Thyroid gland (tissue), 4 donors: Measurements from ENCODE around the gene MTRF1L. TPM values are rescaled to one million over a fixed set of nuclear protein-coding genes. Genes with fewer than 3 reads are reported as not detected.

ENCODE experiments used
- DNase-seq, 2 donors: peaks; one replicate each; pipeline ENCODE4 v3.0.0-alpha.2; 2019
- H3K27ac ChIP-seq, 3 donors: fragments of 200-600 bp; sonication (generic); 1 replicate in 2 of 3; 2 replicates in 1 of 3; pipeline ENCODE4 v1.5.1; 2016 to 2019; ENCODE audit warnings: mild to moderate bottlenecking in 1 of 3, moderate library complexity in 1 of 3
- H3K27me3 ChIP-seq: fragments of 200-600 bp; sonication (generic); one replicate; pipeline ENCODE4 v1.5.1; 2019
- H3K36me3 ChIP-seq, 2 donors: fragments of 200-600 bp; sonication (generic); one replicate each; pipeline ENCODE4 v1.5.1; 2016 to 2019
- H3K4me1 ChIP-seq, 2 donors: fragments of 200-600 bp; sonication (generic); one replicate each; pipeline ENCODE4 v1.5.1; 2017 to 2019
- H3K4me3 ChIP-seq, 3 donors: fragments of 200-600 bp; sonication (generic); replicated peaks in 1 of 3; 1 replicate in 2 of 3; 2 replicates in 1 of 3; pipeline ENCODE4 v1.5.1; 2016; ENCODE audit warnings: mild to moderate bottlenecking in 1 of 3
- H3K9me3 ChIP-seq: fragments of 200-600 bp; sonication (generic); one replicate; pipeline ENCODE4 v1.5.1; 2017
- CTCF ChIP-seq, 6 experiments: fragments of 200-600 bp in 3 of 6; fragments of 450-650 bp in 3 of 6; sonication (generic) in 3 of 6; IDR thresholded peaks; one replicate each; pipeline ENCODE4 v1.5.1; 2016 to 2019; ENCODE audit warnings: antibody characterized with exemption in 6 of 6, mild to moderate bottlenecking in 2 of 6, inconsistent platforms in 1 of 6, moderate library complexity in 1 of 6
- POLR2A ChIP-seq, 2 donors: fragments of 450-650 bp; IDR thresholded peaks; one replicate each; pipeline ENCODE4 v1.6.1; 2017; ENCODE audit warnings: antibody characterized with exemption in 2 of 2, mild to moderate bottlenecking in 2 of 2, moderate library complexity in 1 of 2
- WGBS, 2 donors: methylation state at CpG; one replicate each; pipeline ENCODE4 v1.1.5; 2017; 5-methylcytosine and 5-hydroxymethylcytosine counted together
- intact Hi-C: fragments of 100-400 bp; cut with DNase I; formaldehyde crosslinking; loops from one replicate; pipeline ENCODE4 v1.15.1; 2023
- total RNA-seq, 4 donors: library from RNA; depleted of rRNA; stranded (reverse); fragments of >200 nt; gene quantifications; one replicate each; pipeline ENCODE4 v1.2.3, GENCODE V29; 2016

MTRF1L gene
- total RNA-seq, 4 donors from 2014 or later = 15.7 to 23.8 (median 17.6) TPM

GRCh38 chr6:152948150-152948768, 54.2 kb downstream of the MTRF1L start:
- H3K4me3 ChIP-seq = no peak overlapping the region
- no peak overlapping the region for H3K27ac ChIP-seq
- H3K27me3 ChIP-seq = no peaks in the 10 kb centered on the region
- H3K4me1 ChIP-seq = no peaks in the 10 kb centered on the region
- TF ChIP-seq POLR2A (IDR thresholded peaks at IDR 0.05) = no peak
- TF ChIP-seq CTCF (IDR thresholded peaks at IDR 0.05) = peak in 4 of 6 experiments; percentile 31 to 69 (median 60)
- intact Hi-C loops = no loop called here
- WGBS, 2 donors = 26 to 28% methylated on average over 9 of the region's 9 CpGs
- no peak for DNase-seq
- no peaks in the 10 kb centered on the region for H3K9me3 ChIP-seq
- H3K36me3 ChIP-seq = no peaks in the 10 kb centered on the region

- WGBS, 2 donors = 75% methylated on average over 2 of the region's 2 CpGs
- H3K4me1 ChIP-seq = no peaks in the 10 kb centered on the region
- no peak for TF ChIP-seq CTCF (IDR thresholded peaks at IDR 0.05)
- TF ChIP-seq POLR2A (IDR thresholded peaks at IDR 0.05) = no peak
- H3K4me3 ChIP-seq = no peak overlapping the region
- no peaks in the 10 kb centered on the region for H3K27me3 ChIP-seq
- intact Hi-C loops = no loop called here
- no peak for DNase-seq
- no peak overlapping the region for H3K27ac ChIP-seq
- no peaks in the 10 kb centered on the region for H3K9me3 ChIP-seq
- H3K36me3 ChIP-seq = no peaks in the 10 kb centered on the region
Measured at GRCh38 chr6:152946995-152947394, 55.5 kb downstream of the MTRF1L start.

- H3K4me3 ChIP-seq = no peak overlapping the region
- intact Hi-C loops = no loop called here
- H3K36me3 ChIP-seq = no peaks in the 10 kb centered on the region
- H3K27ac ChIP-seq = no peak overlapping the region
- no peaks in the 10 kb centered on the region for H3K9me3 ChIP-seq
- DNase-seq = no peak
- H3K4me1 ChIP-seq = no peaks in the 10 kb centered on the region
- TF ChIP-seq CTCF (IDR thresholded peaks at IDR 0.05) (no peak), POLR2A (IDR thresholded peaks at IDR 0.05) (no peak)
- H3K27me3 ChIP-seq = no peaks in the 10 kb centered on the region
- 90 to 94% methylated on average over 3 of the region's 3 CpGs for WGBS, 2 donors
Measured at GRCh38 chr6:152946484-152946883, 56.0 kb downstream of the MTRF1L start.

GRCh38 chr6:152943260-152943897, 59.1 kb downstream of the MTRF1L start:
- Histone ChIP-seq H3K9me3 (no peaks in the 10 kb centered on the region), H3K36me3 (no peaks in the 10 kb centered on the region), H3K4me1 (no peaks in the 10 kb centered on the region), H3K27me3 (no peaks in the 10 kb centered on the region), H3K27ac (no peak overlapping the region), H3K4me3 (no peak overlapping the region)
- intact Hi-C loops = no loop called here
- 89 to 91% methylated on average over 2 of the region's 2 CpGs for WGBS, 2 donors
- DNase-seq = no peak
- TF ChIP-seq CTCF (IDR thresholded peaks at IDR 0.05) = no peak
- TF ChIP-seq POLR2A (IDR thresholded peaks at IDR 0.05) = no peak

GRCh38 chr6:152942319-152942869, 60.1 kb downstream of the MTRF1L start:
- intact Hi-C loops = no loop called here
- no peak for DNase-seq
- Histone ChIP-seq H3K4me3 (no peak overlapping the region), H3K9me3 (no peaks in the 10 kb centered on the region), H3K4me1 (no peaks in the 10 kb centered on the region), H3K36me3 (no peaks in the 10 kb centered on the region), H3K27ac (no peak overlapping the region), H3K27me3 (no peaks in the 10 kb centered on the region)
- WGBS, 2 donors = 81 to 87% methylated on average over 1 of the region's 1 CpG
- no peak for TF ChIP-seq POLR2A (IDR thresholded peaks at IDR 0.05)
